ENCODE results near the gene CEP350.

GRCh38 chr1:179968994-179969919 lies 14.6 kb downstream of the CEP350 start:
- TF ChIP-seq CTCF (IDR thresholded peaks at IDR 0.05) (no peak), TCF7L2 (IDR thresholded peaks at IDR 0.05; ENCODE audit: low read depth, low read length) (no peak)
